GM13977 (cell line): Measurements from ENCODE around the gene SPART.

ENCODE experiments used
- DNase-seq: peaks from one replicate; pipeline ENCODE4 v3.0.0; 2012; ENCODE audit warnings: low spot score
- in situ Hi-C: fragments of 300-500 bp; cut with MboI; formaldehyde crosslinking; loops from one replicate; pipeline ENCODE4 v1.12.0; 2022; ENCODE audit warnings: low sequenced_read_pairs, low pct_unique_long_range_greater_than_20kb, mixed read lengths, inconsistent platforms; ENCODE audit not compliant: unreplicated experiment
- TF ChIP-seq, protein P1 (sequence below): IDR thresholded peaks from 2 replicates; pipeline ENCODE4 v1.5.1; 2012; ENCODE audit warnings: mild to moderate bottlenecking, control low read depth; ENCODE audit not compliant: insufficient read depth; ENCODE audit errors: extremely low read depth, missing control alignments

Gene SPART

DNA sequence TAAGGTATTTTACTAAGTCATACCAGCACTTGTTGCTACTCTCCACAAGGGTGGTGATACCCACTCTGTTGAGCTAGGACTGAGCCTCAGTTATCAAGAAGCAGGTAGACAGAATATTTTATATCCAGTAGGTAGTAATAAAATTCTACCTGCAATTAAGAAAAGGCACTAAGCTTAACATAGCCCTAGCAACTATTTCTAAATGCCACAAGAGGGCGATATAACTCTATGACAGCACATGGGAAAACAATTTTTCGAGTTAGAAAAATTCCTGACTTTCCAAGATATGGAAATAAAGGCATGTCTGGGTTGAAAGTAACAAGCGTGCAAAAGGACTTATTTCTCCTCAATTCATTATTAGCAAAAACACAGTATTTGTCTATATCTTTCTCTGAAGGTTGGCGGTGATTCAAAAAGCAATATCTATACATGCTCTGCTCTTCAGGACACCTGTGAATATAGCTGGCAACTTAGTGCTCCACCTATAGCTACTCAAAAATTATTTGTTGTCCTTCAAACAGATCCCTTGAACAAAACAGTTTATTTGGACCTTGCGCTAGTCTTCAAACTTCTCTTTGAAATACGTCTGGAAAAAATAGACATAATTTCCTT is 63.3 kb downstream of the SPART start:
- in situ Hi-C loops, result no loop called here
- TF ChIP-seq, protein P1, sequence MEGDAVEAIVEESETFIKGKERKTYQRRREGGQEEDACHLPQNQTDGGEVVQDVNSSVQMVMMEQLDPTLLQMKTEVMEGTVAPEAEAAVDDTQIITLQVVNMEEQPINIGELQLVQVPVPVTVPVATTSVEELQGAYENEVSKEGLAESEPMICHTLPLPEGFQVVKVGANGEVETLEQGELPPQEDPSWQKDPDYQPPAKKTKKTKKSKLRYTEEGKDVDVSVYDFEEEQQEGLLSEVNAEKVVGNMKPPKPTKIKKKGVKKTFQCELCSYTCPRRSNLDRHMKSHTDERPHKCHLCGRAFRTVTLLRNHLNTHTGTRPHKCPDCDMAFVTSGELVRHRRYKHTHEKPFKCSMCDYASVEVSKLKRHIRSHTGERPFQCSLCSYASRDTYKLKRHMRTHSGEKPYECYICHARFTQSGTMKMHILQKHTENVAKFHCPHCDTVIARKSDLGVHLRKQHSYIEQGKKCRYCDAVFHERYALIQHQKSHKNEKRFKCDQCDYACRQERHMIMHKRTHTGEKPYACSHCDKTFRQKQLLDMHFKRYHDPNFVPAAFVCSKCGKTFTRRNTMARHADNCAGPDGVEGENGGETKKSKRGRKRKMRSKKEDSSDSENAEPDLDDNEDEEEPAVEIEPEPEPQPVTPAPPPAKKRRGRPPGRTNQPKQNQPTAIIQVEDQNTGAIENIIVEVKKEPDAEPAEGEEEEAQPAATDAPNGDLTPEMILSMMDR, result peak; percentile 53
- DNase-seq, result no peak

DNA sequence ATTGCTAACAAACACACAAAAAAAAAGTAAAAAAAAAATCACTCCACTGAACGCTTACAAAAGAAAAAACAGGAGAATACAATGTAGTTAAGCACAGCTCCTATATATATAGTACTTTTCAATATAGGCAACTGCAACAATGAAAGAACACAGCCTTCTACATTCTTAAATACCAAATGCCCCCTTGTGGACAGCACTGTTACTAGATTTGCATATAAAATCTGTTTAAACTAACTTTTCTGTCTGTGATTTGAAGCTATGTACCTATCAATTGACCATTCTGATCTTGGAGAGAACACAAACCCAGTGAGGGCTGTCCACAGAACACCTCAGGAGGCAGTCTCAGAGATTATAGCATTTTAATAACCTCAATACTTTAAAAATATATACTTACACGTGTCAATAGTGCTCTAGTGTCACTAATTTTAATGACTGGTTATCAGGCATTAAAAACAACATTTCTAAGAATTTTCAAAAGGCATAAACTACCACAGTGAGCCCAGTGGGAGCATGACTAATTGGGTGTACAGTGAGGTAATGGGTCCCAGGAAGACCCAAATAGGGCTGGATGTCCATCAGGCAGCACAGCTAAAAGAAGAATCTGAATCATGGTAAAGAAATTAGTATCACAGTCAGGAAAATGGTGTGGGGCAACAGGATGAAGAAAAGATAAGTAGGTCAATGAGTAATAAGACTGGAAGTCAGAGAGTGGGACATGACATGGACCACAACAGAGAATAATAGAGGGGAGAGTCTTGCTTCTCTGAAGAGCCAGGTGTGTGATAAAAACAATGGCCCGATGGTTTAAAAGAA is 70.8 kb downstream of the SPART start:
- TF ChIP-seq, protein P1, result no peak
- DNase-seq, result no peak
- in situ Hi-C loops, result no loop called here

DNA sequence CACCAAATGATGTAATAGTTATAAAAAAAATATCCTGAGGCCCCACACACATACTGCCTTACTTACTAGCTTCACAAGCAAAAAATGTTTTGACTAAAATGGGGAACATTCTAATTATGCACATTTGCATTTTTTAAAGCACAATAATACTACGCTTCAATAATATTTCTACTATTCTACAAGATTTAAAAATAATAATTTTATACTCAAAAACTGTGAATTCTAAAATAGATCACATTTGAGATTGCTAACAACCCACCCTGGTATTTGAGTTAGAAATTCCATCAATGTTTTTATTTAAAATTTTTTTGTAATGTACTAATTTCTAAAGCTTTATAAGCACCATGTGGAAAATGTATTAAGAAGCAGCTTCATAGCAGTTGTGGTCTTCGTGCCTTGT is 72.8 kb downstream of the SPART start:
- DNase-seq, result no peak
- in situ Hi-C loops, result loop anchor here (25.0 kb wide), 1 partner anchor 286 kb away; no protein-coding TSS in a partner anchor
- TF ChIP-seq, protein P1, result no peak

DNA sequence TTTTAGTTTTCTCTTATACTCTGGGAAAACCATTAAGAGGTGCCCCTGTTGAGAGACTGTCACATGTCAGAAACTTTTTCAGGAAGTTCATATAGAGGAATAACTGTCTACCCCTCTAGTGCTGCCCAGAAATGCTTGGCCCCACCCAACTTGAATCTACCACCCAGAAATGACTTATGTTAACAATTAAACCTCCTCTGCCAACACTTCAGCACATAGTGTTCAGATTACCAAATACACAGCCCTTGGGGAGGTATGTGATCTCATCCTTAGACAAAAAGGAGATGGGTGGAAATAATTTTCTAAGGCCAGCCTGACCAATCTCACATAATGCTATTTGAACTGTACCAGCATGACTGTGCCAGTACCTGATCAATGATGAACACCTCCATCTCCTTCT is 84.2 kb downstream of the SPART start:
- DNase-seq, result no peak
- in situ Hi-C loops, result loop anchor here (25.0 kb wide), 1 partner anchor 275 kb away; no protein-coding TSS in a partner anchor
- TF ChIP-seq, protein P1, result no peak

DNA sequence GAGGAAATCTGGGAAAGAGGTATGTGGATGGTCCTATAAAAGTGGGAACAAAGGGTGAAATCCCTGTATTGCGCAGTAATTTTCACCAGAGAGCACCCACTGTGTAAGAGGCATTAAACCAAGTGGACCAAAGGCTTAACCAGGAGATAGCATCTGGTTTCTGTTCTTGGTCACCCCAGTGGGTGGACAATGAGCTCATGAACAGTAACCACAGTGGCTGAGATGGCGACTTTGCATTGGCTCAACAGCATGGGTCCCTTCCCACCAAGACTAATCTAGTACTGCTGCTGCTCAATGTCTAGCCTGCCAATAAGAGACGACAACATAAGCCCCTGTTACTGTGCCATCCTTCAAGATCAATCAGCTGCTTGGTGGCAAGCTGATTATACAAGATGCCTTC is 85.2 kb downstream of the SPART start:
- in situ Hi-C loops, result loop anchor here (25.0 kb wide), 1 partner anchor 274 kb away; no protein-coding TSS in a partner anchor
- DNase-seq, result no peak
- TF ChIP-seq, protein P1, result no peak

DNA sequence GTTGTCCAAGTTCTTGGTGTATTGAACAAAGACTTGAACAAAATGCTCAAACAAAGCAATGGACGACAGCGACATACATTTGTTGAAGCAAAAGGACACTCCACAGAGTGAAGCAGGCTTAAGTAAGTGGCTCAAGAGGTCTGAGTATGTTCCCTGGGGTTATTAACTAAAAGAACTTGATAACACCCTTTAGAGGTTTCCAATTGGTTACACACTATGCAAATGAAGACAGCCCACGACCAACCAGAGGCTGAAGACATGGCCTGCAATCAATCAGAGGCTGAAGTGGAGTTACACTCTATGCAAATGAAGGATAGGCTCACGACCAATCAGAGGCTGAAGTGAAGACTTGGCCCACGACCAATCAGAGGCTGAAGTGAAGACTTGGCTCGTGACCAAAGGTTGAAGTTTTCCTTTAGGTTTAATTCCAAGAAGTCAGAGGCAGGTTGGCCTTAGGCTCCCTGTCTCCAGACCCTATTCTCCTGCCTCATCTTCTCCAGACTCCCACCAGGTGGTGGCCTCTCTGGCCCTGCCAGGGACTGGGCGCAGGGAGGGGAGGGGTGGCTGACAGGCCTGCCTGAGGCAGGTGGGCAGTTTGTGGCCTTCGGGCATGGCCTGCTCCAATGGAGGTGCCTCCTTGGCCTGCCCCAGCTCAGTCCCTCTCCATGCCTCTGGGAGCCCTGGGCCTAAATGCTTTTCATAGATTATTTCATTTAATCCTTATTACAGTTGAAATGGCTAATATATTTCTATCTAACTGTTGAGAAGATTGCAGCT is 86.6 kb downstream of the SPART start:
- no peak for DNase-seq
- in situ Hi-C loops, result loop anchor here (25.0 kb wide), 1 partner anchor 272 kb away; no protein-coding TSS in a partner anchor
- TF ChIP-seq, protein P1, result no peak
